ENCODE results near the gene GULP1.

The GULP1 gene

DNA sequence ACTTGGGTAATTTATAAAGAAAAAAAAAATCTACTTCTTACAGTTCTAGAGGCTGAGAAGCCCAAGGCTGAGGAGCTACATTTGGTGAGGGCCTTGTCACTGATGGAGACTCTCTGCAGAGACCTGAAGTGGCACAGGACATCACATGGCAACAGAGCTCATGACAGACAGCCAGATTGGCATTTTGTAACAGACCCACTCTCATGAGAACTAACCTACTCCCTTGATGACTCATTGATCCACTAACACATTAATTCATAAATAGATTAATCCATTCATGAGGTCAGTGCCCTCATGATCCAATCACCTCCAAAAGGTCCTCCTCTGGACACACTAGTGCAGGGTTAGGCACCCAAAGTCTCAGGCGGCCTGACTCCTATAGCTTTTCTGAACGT, 318.4 kb downstream of the GULP1 start:
- no peak for ATAC-seq

DNA sequence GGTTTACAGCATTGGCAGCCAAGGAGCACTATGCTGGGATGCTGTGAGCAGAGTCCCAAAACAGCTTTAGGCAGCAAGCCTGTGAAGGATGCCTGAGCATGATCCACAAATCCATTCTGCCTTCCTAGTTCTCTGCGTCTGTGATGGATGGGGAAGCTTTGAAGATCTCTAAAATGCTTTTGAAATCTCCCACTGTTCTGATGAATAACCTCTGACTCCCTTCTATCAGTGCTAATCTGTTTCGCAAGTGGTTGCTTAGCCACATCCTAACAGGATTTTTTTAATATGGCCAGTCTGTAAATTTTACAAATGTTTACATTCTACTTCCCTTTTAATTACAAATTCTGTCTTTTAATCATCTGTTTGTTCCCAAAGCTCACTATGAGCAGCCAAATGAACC, 319.2 kb downstream of the GULP1 start:
- ATAC-seq: no peak

DNA sequence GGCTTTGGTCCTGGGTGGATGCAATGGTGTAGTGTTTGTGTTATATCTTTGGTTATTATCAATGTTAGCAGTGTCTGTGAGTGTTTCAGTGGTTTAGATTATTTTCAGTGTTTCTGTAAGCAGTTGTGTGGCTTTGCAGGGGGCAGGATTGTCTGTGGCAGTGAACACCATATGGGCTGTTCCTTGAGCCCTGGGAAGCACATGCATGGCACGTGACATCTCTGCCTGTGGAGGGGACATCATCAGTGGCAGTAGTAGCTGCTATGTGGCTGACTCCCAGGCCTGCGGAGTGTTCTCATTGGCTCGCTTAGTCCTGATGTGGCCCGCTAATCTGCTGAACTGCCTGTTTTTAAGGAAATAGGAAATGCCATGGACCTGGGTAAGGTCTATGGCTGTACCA, 327.5 kb downstream of the GULP1 start:
- no peak for ATAC-seq

DNA sequence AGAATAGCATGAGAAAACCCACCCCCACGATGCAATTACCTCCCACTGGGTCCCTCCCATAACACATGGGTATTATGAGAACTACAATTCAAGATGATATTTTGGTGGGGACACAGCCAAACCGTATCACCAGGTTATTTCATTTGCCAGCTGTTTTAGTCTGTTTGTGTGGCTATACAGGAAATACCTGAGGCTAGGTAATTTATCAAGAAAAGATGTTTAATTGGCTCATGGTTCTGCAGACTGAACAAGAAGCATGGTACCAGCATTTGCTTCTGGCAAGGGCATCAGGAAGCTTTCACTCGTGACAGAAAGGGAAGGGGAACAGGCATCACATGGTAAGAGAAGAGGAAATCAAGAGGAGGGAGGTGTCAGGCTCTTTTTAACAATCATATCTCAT, 329.2 kb downstream of the GULP1 start:
- no peak for ATAC-seq

DNA sequence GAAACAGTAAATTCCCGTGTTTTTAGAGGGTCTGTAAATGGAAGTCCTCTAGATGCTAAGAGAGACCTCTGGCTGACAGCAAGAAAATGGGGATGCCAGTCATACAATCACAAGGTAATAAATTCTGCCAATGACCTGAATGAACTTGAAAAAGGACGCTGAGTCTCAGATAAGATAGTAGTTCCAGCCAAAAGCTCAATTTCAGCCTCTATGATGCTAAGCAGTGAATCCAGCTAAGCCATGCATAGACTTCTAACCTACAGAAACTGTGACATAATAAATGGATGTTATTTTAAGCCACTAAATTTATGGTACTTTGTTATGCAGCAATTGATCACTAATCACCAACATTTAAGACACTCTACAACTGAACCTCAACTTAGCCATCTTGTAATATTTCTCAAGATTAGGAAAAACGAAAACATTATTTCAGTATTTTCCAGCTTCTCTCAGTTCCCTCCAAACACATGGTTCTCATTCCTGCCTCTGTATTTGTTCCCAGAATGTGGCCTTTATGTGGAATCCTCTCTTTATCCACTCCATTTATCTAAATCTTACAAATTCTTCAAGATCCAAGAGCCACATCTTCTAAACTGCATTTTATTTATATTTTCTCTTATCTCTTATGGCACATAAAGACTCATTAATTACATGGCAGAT, 331.1 kb downstream of the GULP1 start:
- ATAC-seq: no peak

DNA sequence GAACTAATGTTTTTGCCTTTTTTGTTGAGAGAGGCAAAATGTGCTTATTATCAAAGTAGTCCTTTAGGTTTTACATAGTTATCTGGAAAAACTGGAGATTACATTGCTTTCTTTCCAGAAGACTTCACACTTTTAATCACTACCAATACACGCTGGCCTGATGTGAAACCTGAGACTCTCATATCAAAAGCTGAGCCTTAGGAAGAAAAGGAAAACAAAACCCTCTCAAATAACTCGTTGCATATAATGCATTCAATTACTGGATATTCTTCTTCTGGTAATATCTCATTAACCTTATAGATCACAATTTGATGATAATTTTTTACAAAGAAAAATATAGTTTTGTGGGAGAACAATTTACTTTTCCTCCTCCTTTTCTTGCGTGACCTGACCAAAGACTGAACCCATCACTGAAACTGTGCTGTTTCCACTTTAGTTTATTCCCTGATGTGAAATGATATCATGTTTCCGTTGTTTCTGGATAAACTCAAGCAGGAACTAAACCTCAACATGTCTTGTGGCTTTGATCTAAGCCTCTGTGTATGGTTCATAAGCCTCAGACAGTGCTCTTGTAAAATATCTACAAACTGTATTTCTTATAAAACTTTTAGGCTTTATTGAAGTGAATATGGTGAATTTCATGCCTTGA, 332.4 kb downstream of the GULP1 start:
- no peak for ATAC-seq

DNA sequence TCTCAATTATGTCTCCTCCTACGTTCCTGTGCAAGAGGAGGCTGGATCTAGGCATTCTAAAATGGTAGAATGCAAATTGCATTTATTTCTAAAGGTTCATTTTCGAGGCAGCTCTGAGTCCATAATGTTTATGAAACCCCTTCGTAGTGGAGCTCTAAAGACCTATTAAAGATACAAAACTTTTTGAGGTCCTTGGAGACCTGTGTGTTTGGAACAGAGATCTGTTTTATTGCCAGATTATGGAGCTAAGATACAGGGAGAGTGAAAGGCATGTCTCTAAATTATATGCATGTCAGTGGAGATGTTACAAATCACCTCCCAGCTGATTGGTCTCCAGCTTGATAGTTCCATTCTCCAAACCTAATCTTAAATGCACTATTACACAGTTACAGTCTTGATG, 335.8 kb downstream of the GULP1 start:
- no peak for ATAC-seq

DNA sequence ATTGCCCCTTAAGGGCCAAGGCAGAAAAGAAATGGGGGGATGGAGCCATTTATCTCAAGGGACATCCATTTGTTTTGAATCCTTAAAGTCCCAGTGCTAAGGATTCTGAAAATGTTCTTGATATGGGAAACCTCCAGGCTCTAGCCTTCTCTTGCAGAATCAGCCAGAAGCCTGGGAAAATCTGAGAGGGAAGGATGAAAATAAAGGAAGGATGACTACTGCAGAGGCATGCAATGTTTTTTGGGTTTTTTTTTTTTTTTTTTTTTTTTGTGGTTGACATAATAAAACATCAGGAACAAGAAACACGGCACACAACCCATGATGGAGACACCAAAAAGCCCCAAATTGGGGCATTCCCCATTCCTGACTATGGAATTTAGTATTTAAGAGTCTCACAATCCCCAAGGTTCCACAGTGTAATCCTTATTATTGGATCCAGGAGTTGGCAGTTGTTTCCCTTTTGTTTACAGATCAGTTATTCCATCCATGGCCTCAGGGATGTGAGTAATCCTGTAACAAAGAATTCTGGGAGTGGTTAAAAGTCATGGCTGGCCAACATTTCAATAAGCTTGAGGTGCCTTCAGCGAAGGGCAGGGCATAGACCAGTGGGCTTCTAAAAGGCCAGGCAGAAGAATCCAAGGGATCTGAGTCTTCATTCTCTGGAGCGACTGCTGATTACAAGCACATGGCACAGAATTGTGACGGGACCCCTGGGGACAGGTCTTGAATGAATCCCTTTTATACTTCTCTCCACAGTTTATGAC, 337.5 kb downstream of the GULP1 start:
- no peak for ATAC-seq

DNA sequence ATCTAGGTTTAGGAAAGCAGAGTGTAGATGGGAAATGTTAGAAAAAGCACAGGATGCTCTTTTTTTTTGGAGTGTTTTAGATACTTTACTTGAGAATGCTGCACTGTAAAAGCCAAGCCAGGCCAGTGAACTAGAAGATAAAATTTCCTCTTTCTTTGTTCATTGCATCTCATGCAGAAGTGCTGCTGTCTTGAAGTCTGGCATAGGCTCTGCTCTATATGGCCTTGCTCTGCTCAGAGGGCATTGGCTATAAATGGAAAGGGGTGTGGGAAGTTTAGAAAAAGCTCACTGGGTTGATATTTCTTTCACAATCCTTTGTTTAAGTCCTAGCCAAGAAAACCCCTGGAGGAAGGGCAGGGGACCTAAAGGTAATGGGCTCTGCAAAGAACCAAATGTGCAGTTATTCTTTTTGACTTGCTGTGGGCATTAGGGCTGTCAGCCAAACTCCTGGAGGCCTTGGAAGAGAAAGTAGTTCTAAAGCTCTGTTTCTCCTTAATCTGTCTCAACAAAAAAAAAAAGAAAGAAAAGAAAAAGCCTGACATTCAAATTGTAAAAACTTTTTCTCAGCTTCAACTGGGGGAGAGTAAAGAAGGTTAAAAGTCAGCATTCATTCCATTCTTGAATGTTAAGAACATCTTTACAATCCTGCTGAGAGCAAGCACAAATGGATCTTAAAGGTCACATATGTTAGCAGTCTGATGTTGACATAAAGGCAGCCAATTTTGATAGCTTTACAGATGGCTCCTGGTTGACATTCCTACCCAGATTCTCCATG, 338.3 kb downstream of the GULP1 start:
- ATAC-seq: no peak

DNA sequence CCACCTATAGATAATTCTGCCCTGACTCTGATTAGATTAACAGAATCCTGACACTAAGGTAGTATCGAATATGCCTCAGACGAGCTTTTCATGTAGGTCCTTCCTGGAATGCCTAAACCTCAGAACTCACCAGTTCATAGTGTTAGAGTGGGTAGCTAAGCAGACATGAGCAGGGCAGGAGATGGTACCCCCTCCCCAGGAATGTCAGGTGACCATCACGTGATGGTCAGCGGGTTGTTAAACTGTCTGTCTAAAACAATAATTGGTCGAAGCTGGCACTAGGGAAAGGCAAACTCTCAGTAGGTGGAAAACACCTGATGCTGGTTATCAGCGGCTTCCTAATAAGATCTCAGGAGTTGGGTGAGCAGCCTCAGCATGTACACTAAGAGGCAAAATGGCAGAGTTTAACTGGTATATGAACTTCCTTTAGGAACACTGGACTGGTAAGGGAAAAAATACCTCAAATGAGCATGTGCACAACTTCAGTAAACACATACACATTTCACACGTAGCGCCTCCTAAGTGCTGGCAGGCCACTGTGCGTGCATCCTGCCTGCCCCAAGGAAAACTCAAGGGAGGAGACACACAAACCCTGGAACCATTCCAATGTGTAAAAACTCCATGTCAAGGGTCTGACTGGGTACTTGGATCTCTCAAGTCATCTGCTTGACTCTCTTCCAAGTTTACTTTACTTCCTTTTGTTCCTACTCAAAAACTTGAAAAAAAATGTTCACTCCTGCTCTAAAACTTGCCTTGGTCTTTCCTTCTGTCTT, 339.5 kb downstream of the GULP1 start:
- no peak for ATAC-seq

DNA sequence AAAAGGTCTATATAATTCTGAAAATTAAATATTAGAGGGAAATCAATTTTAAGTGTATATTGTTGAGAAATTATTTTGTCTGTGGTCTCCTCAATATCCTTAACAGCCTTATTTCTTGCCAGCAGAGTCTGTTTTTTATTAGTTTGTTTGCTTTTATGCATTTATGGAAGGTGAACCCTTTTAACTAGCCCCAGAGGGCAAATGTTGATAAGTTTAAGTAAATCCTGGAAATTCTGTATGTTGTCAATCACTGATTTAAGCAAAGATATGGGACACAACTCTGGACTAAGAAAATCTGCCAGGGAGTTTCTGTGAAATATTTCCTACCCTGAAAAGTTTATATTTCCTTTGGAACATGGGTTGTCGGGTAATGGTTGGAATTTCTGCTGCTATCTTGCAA, 343.0 kb downstream of the GULP1 start:
- ATAC-seq: no peak

Data from activated CD4-positive, CD25-positive, alpha-beta regulatory T cell treated with anti-CD3 and anti-CD28 coated beads, Interleukin-2, amount 50 U/mL, for 24 hours (primary cell).